Inflammatory macrophage treated with lipopolysaccharide for 4 hours (primary cell): ENCODE data around the gene MICALL2.

ENCODE experiments used
- DNase-seq: peaks from one replicate; pipeline ENCODE4 v3.0.0-alpha.2; 2020

Gene MICALL2

GRCh38 chr7:1388021-1388702, 71.1 kb downstream of the MICALL2 start:
- DNase-seq: no peak

- DNase-seq: no peak
Measured at GRCh38 chr7:1387261-1387660, 72.0 kb downstream of the MICALL2 start.

GRCh38 chr7:1386623-1387220, 72.5 kb downstream of the MICALL2 start:
- DNase-seq: no peak

- no peak for DNase-seq
Measured at GRCh38 chr7:1385809-1386622, 73.3 kb downstream of the MICALL2 start.

GRCh38 chr7:1385086-1385808, 74.0 kb downstream of the MICALL2 start:
- DNase-seq: no peak
